Measurements from ENCODE around the gene PSD2.

The PSD2 gene

GRCh38 chr5:139871614-139872013, 76.0 kb downstream of the PSD2 start:
- H3K4me3 ChIP-seq (ENCODE audit: low read depth in 1 of 5, low read length in 5 of 5), result no peak overlapping the region
- peaks cover 0 to 30% (median 6%) of the 10 kb centered on the region in 5 donors for H3K4me1 ChIP-seq (ENCODE audit: control insufficient read depth in 5 of 5, insufficient read depth in 5 of 5, low read length in 5 of 5)
- no peak overlapping the region for H3K9ac ChIP-seq (ENCODE audit: low read length in 5 of 5)
- no peaks in the 10 kb centered on the region for H3K27me3 ChIP-seq (ENCODE audit: control insufficient read depth in 5 of 5, insufficient read depth in 4 of 5, low read length in 5 of 5)
- H3K36me3 ChIP-seq (ENCODE audit: control insufficient read depth in 5 of 5, insufficient read depth in 5 of 5, low read length in 5 of 5), result peaks cover 0 to 5% (median 0%) of the 10 kb centered on the region in 5 donors
- no peak overlapping the region for H3K27ac ChIP-seq (ENCODE audit: low read depth, low read length)
- no peaks in the 10 kb centered on the region for H3K9me3 ChIP-seq (ENCODE audit: control insufficient read depth in 5 of 5, low read length in 5 of 5)

DNA sequence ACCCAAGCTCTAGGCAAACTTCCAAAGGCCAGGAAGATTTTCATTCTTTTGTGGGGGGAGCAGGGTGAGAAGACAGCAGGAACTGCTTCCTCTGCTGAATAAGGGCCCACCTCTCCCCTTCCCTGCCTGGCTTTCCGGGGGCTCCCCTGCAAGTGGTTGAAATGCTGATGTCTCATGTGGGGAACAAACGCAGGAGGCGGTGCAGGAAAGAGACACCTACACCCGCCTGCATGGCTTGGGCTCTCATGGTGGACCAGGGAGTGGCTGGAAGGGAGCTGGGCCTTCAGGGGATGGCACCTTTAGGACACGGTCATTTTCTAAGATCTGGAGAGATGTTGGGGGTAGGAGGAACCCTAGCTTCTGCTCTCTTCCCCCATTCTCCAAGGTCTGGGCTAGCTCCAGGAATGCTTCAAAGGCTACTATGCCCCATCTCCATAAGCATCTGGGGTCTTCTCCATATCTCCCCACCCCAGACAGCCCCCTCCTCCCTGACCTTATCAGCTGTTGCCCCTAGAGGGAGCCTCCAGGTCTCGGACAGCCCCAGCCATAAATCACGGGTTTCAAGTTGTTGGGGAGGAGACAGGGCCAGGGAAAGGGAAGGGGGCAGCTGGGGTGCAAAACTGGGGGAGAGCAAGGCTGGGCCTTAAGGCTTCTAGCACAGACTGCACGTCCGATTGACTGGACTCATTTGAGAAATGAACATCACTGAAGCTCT, 76.6 kb downstream of the PSD2 start:
- H3K27ac ChIP-seq (ENCODE audit: low read depth, low read length), result no peak overlapping the region
- peaks cover 0 to 5% (median 0%) of the 10 kb centered on the region in 5 donors for H3K36me3 ChIP-seq (ENCODE audit: control insufficient read depth in 5 of 5, insufficient read depth in 5 of 5, low read length in 5 of 5)
- H3K27me3 ChIP-seq (ENCODE audit: control insufficient read depth in 5 of 5, insufficient read depth in 4 of 5, low read length in 5 of 5), result no peaks in the 10 kb centered on the region
- no peaks in the 10 kb centered on the region for H3K9me3 ChIP-seq (ENCODE audit: control insufficient read depth in 5 of 5, low read length in 5 of 5)
- H3K9ac ChIP-seq (ENCODE audit: low read length in 5 of 5), result no peak overlapping the region
- H3K4me1 ChIP-seq (ENCODE audit: control insufficient read depth in 5 of 5, insufficient read depth in 5 of 5, low read length in 5 of 5), result peaks cover 0 to 35% (median 6%) of the 10 kb centered on the region in 5 donors
- H3K4me3 ChIP-seq (ENCODE audit: low read depth in 1 of 5, low read length in 5 of 5), result no peak overlapping the region

DNA sequence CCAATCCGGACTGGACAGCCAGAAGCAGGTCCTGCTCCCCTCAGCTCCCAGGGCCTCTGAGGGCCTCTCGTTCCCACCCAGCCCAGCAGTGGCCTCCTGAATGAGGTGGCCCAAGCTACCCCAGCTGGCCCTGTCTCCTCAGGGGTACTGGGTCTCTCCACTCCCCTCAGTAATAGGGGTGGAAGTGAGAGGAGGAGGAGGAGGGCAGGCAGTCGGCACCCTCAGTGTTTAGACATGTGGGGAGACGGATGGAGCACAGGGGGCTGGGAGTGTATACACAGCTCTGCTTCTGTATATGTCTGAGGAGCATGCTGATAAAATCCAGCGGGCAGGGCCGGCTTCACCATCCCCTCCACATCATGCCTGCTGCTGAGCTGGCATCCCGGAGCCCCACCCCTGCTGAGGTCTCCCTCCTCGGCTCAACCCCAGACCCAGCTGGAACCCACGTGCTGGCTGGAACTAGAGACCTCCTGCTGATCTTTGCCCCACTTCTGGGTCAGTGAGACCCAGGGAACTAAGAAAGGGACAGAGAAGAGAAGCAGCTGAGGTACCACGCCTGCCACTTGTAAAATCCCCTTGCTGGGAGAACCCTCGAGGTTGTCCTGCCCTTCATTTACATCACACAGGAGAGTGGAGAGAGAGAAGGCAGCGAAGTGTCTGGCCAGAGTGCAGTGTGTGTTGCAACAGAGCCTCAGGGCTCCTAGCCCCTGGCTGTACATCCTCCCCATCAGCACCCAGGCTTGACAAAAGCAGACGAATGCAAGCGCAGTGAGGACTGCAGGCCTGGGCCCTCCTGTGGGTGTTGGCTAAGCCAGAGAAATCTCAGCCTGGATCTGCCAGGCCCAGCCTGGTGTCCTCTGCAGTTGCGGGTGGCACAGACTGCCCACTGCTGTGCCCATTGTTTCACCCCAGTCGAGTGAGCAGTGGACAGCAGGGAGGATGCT, 77.5 kb downstream of the PSD2 start:
- Histone ChIP-seq H3K27ac (ENCODE audit: low read depth, low read length) (no peak overlapping the region), H3K4me1 (ENCODE audit: control insufficient read depth in 5 of 5, insufficient read depth in 5 of 5, low read length in 5 of 5) (peaks cover 0 to 36% (median 6%) of the 10 kb centered on the region in 5 donors), H3K4me3 (ENCODE audit: low read depth in 1 of 5, low read length in 5 of 5) (no peak overlapping the region), H3K27me3 (ENCODE audit: control insufficient read depth in 5 of 5, insufficient read depth in 4 of 5, low read length in 5 of 5) (no peaks in the 10 kb centered on the region), H3K9ac (ENCODE audit: low read length in 5 of 5) (no peak overlapping the region), H3K36me3 (ENCODE audit: control insufficient read depth in 5 of 5, insufficient read depth in 5 of 5, low read length in 5 of 5) (peaks cover 0 to 5% (median 0%) of the 10 kb centered on the region in 5 donors), H3K9me3 (ENCODE audit: control insufficient read depth in 5 of 5, low read length in 5 of 5) (no peaks in the 10 kb centered on the region)

DNA sequence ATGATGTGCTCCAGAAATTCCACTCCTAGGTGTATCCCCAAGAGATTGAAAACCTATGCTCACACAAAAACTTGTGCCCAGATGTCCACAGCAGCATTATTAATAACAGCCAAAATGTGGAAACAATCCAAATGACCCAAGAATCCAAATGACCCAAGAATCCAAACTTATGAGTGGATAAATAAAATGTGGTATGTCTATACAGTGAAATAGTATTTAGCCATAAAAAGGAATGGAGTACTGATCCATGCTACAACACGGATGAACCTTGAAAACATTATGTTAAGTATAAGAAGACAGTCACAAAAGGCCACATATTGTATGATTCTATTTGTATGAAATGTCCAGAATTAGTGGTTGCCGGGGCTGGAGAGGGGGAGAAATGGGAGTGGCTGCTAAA, 80.3 kb downstream of the PSD2 start:
- H3K9me3 ChIP-seq (ENCODE audit: control insufficient read depth in 5 of 5, low read length in 5 of 5), result no peaks in the 10 kb centered on the region
- H3K36me3 ChIP-seq (ENCODE audit: control insufficient read depth in 5 of 5, insufficient read depth in 5 of 5, low read length in 5 of 5), result peaks cover 0 to 4% (median 0%) of the 10 kb centered on the region in 5 donors
- H3K9ac ChIP-seq (ENCODE audit: low read length in 5 of 5), result no peak overlapping the region
- H3K4me1 ChIP-seq (ENCODE audit: control insufficient read depth in 5 of 5, insufficient read depth in 5 of 5, low read length in 5 of 5), result peaks cover 0 to 11% (median 6%) of the 10 kb centered on the region in 5 donors
- no peaks in the 10 kb centered on the region for H3K27me3 ChIP-seq (ENCODE audit: control insufficient read depth in 5 of 5, insufficient read depth in 4 of 5, low read length in 5 of 5)
- H3K27ac ChIP-seq (ENCODE audit: low read depth, low read length), result no peak overlapping the region
- no peak overlapping the region for H3K4me3 ChIP-seq (ENCODE audit: low read depth in 1 of 5, low read length in 5 of 5)

DNA sequence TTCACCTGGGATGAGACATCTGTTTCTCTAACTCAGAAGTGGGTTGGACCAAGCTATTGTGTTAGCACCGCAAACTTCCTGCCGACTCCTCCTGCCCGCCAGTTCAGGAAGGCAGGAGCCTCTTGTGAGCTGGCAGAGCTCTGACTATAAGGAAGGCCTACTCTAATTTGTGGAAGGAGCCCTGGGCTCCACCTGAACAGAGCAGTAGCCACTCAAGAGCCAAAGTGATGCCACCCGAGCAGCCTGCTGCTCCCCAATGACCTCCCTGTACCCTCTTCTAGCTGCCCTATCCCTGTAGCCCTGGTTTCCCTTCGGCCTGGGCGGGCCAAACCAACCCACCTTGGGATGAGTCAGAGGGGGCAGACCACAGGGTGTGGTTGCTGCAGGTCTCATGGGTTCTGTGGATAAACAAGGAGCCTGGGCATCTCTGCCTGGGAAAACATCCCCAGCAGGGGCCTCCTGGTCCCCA, 81.6 kb downstream of the PSD2 start:
- peaks cover 0 to 10% (median 6%) of the 10 kb centered on the region in 5 donors for H3K4me1 ChIP-seq (ENCODE audit: control insufficient read depth in 5 of 5, insufficient read depth in 5 of 5, low read length in 5 of 5)
- H3K27me3 ChIP-seq (ENCODE audit: control insufficient read depth in 5 of 5, insufficient read depth in 4 of 5, low read length in 5 of 5), result no peaks in the 10 kb centered on the region
- no peaks in the 10 kb centered on the region for H3K9me3 ChIP-seq (ENCODE audit: control insufficient read depth in 5 of 5, low read length in 5 of 5)
- H3K27ac ChIP-seq (ENCODE audit: low read depth, low read length), result no peak overlapping the region
- peaks cover 0 to 2% (median 0%) of the 10 kb centered on the region in 5 donors for H3K36me3 ChIP-seq (ENCODE audit: control insufficient read depth in 5 of 5, insufficient read depth in 5 of 5, low read length in 5 of 5)
- H3K4me3 ChIP-seq (ENCODE audit: low read depth in 1 of 5, low read length in 5 of 5), result no peak overlapping the region
- H3K9ac ChIP-seq (ENCODE audit: low read length in 5 of 5), result no peak overlapping the region

GRCh38 chr5:139878093-139878492, 82.5 kb downstream of the PSD2 start:
- Histone ChIP-seq H3K27me3 (ENCODE audit: control insufficient read depth in 5 of 5, insufficient read depth in 4 of 5, low read length in 5 of 5) (no peaks in the 10 kb centered on the region), H3K9me3 (ENCODE audit: control insufficient read depth in 5 of 5, low read length in 5 of 5) (no peaks in the 10 kb centered on the region), H3K4me3 (ENCODE audit: low read depth in 1 of 5, low read length in 5 of 5) (no peak overlapping the region), H3K4me1 (ENCODE audit: control insufficient read depth in 5 of 5, insufficient read depth in 5 of 5, low read length in 5 of 5) (peaks cover 0 to 10% (median 6%) of the 10 kb centered on the region in 5 donors), H3K9ac (ENCODE audit: low read length in 5 of 5) (no peak overlapping the region), H3K36me3 (ENCODE audit: control insufficient read depth in 5 of 5, insufficient read depth in 5 of 5, low read length in 5 of 5) (peaks cover 0 to 2% (median 0%) of the 10 kb centered on the region in 5 donors), H3K27ac (ENCODE audit: low read depth, low read length) (no peak overlapping the region)

- H3K36me3 ChIP-seq (ENCODE audit: control insufficient read depth in 5 of 5, insufficient read depth in 5 of 5, low read length in 5 of 5), result peaks cover 0 to 15% (median 9%) of the 10 kb centered on the region in 5 donors
- no peak overlapping the region for H3K27ac ChIP-seq (ENCODE audit: low read depth, low read length)
- peaks cover 0 to 10% (median 4%) of the 10 kb centered on the region in 5 donors for H3K4me1 ChIP-seq (ENCODE audit: control insufficient read depth in 5 of 5, insufficient read depth in 5 of 5, low read length in 5 of 5)
- no peak overlapping the region for H3K4me3 ChIP-seq (ENCODE audit: low read depth in 1 of 5, low read length in 5 of 5)
- H3K27me3 ChIP-seq (ENCODE audit: control insufficient read depth in 5 of 5, insufficient read depth in 4 of 5, low read length in 5 of 5), result no peaks in the 10 kb centered on the region
- H3K9me3 ChIP-seq (ENCODE audit: control insufficient read depth in 5 of 5, low read length in 5 of 5), result no peaks in the 10 kb centered on the region
- H3K9ac ChIP-seq (ENCODE audit: low read length in 5 of 5), result no peak overlapping the region
Measured at GRCh38 chr5:139880416-139881142, 85.0 kb downstream of the PSD2 start.

GRCh38 chr5:139881143-139881733, 85.6 kb downstream of the PSD2 start:
- no peak overlapping the region for H3K27ac ChIP-seq (ENCODE audit: low read depth, low read length)
- peaks cover 0 to 10% (median 4%) of the 10 kb centered on the region in 5 donors for H3K4me1 ChIP-seq (ENCODE audit: control insufficient read depth in 5 of 5, insufficient read depth in 5 of 5, low read length in 5 of 5)
- H3K4me3 ChIP-seq (ENCODE audit: low read depth in 1 of 5, low read length in 5 of 5), result no peak overlapping the region
- H3K9ac ChIP-seq (ENCODE audit: low read length in 5 of 5), result no peak overlapping the region
- no peaks in the 10 kb centered on the region for H3K27me3 ChIP-seq (ENCODE audit: control insufficient read depth in 5 of 5, insufficient read depth in 4 of 5, low read length in 5 of 5)
- H3K9me3 ChIP-seq (ENCODE audit: control insufficient read depth in 5 of 5, low read length in 5 of 5), result no peaks in the 10 kb centered on the region
- H3K36me3 ChIP-seq (ENCODE audit: control insufficient read depth in 5 of 5, insufficient read depth in 5 of 5, low read length in 5 of 5), result peaks cover 0 to 22% (median 14%) of the 10 kb centered on the region in 5 donors

- Histone ChIP-seq H3K27me3 (ENCODE audit: control insufficient read depth in 5 of 5, insufficient read depth in 4 of 5, low read length in 5 of 5) (no peaks in the 10 kb centered on the region), H3K27ac (ENCODE audit: low read depth, low read length) (no peak overlapping the region), H3K36me3 (ENCODE audit: control insufficient read depth in 5 of 5, insufficient read depth in 5 of 5, low read length in 5 of 5) (peaks cover 0 to 24% (median 21%) of the 10 kb centered on the region in 5 donors), H3K4me1 (ENCODE audit: control insufficient read depth in 5 of 5, insufficient read depth in 5 of 5, low read length in 5 of 5) (peaks cover 0 to 6% (median 3%) of the 10 kb centered on the region in 5 donors), H3K9ac (ENCODE audit: low read length in 5 of 5) (no peak overlapping the region), H3K9me3 (ENCODE audit: control insufficient read depth in 5 of 5, low read length in 5 of 5) (no peaks in the 10 kb centered on the region), H3K4me3 (ENCODE audit: low read depth in 1 of 5, low read length in 5 of 5) (no peak overlapping the region)
Measured at GRCh38 chr5:139882316-139882715, 86.7 kb downstream of the PSD2 start.
